GM12875 (cell line): ENCODE data around the gene BUB1B.
"Not testable (repeated sequence)": the region's sequence is repeated elsewhere in the genome, so short reads cannot be mapped to it uniquely, and the experiment has no call there.

Experiments used
- H3K4me3 ChIP-seq: one replicate; pipeline ENCODE4 v1.5.1; 2011; ENCODE audit warnings: low read depth, low read length, control low read depth
- CTCF ChIP-seq: IDR thresholded peaks from 2 replicates; pipeline ENCODE4 v1.5.1; 2011; ENCODE audit warnings: low read depth, mild to moderate bottlenecking, control low read depth, inconsistent platforms, low read length, moderate library complexity, borderline replicate concordance; ENCODE audit not compliant: insufficient read depth

The BUB1B gene

GRCh38 chr15:40157778-40158447, 3.0 kb upstream of the BUB1B start:
- no peak overlapping the region for H3K4me3 ChIP-seq
- no peak for TF ChIP-seq CTCF

DNA sequence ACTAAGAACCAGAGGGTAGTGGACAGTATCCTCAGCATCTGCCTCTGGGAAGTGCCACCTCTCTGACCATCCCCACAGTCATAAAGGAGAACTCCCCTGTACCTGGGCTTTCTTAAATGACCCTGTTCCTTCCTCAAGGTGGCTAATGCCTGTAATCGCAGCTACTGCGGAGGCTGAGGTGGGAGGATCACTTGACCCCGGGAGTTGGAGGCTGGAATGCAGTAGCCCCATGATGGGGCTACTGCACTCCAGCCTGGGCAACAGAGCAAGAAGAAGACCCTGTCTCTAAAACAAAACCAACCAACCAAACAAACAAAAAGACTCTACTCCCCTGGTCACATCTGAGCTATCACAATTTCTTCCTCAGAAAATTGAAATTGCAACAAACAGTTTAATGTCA, 848 bp upstream of the BUB1B start:
- H3K4me3 ChIP-seq = no peak overlapping the region
- no peak for TF ChIP-seq CTCF

DNA sequence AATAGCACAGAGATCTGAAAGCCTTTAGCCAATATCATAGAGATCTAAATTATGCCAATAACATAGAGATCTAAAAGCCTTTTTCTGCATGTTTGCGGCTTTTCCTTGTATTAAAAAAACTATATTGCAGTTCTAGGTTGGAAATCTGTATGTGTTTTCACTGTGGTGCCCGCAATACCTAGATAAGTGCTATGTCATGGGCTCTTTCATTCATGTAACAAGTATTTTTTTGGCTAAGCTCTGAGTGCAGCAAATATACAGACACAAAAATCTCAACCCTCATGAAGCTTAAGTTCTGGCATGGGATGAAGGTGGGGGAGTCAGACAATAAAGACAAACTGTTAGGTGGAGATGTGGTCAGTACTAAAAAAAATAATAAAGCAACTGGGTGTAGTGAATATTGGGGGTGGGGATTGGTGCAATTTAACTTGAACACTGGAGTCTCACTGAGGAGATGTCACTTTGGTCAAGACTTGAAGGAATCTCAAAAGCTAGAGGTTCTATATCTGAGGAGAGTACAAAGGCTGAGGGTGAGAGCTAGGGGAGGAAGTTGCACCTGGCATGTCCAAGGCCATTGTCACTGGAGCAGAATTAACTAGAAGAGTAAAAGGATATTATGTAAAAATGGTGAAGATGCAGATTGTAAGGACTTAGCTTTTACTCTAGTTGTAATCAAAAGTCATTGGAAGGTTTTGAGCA, 973 bp downstream of the BUB1B start:
- peak overlapping the region; percentile 61 for H3K4me3 ChIP-seq

DNA sequence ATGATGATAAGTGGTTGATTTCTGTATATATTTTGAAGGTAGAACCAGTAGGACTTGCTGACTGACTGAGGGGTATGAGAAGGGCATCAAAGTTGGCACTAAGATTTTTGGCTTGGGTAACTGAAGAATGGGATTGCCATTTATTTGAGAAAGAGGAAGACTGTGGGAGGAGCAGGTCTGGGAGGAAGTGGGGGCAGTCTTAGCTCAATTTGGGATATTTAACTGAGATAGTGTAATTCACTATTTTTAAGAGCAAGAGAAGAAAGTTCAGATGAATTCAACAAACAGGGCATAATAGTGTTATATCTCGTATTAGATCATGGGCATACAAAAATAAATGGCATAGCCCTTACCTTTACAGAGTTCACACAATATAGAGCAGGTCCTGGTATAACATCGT, 1.7 kb downstream of the BUB1B start:
- H3K4me3 ChIP-seq = peak overlapping the region; percentile 61
- TF ChIP-seq CTCF = no peak

More for the DNA sequence above, 973 bp downstream of the BUB1B start:
- TF ChIP-seq CTCF = no peak

GRCh38 chr15:40163657-40164416, 3.0 kb downstream of the BUB1B start:
- TF ChIP-seq CTCF = no peak

GRCh38 chr15:40167374-40167773, 6.5 kb downstream of the BUB1B start:
- H3K4me3 ChIP-seq = not testable (repeated sequence)

More at GRCh38 chr15:40163657-40164416, 3.0 kb downstream of the BUB1B start:
- peak overlapping the region; percentile 17 for H3K4me3 ChIP-seq

- no peak for TF ChIP-seq CTCF
- no peak overlapping the region for H3K4me3 ChIP-seq
These were observed 14.3 kb downstream of the BUB1B start for GRCh38 chr15:40175160-40175559.
